Stimulated activated CD4-positive, alpha-beta T cell treated with anti-CD3 and anti-CD28 coated beads, TNF-alpha, amount 100 ng/mL, for 4 hours (primary cell): Measurements from ENCODE around the gene OR2F2.

ENCODE experiments used
- DNase-seq, 3 experiments: peaks; one replicate each; pipeline ENCODE4 v3.0.0-alpha.2; 2020; ENCODE audit warnings: low read depth in 3 of 3

Gene OR2F2

DNA sequence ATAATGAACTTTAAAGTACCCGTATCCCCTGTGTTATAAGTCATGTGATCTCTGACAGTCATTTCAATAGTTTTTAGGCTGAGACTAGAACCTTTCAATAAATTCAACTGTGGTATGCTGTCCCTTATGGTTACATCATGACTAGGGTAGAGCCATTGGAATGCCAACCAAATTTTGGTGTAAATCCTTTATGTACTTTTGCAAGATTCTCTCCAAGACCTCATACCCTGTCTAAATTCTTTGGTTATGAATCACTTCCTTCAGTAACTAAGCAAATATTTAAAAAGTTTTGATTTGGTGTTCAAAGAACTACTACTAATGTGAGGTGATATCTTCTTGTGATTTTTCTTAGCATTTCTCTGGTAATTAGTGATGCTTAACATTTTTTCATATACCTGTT lies 44.3 kb downstream of the OR2F2 start:
- DNase-seq: no peak

DNA sequence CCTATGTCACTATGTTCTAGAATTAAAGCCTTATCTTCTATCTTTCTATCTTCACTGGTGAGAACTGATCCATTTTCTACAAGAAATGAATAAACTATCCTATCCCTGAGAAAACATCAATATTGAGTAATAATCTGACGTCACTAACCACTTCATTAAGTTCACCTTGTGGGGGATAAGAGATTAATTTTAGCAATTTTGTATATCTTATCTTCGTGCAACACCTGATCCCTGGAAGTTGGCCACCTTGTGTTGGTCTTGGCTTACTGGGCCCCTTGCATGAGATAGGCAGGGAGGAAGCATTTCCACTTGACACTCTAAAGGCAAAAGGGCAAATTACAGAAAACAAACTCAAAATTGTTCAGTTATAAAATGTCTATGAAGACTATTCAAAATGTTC lies 45.0 kb downstream of the OR2F2 start:
- no peak for DNase-seq

DNA sequence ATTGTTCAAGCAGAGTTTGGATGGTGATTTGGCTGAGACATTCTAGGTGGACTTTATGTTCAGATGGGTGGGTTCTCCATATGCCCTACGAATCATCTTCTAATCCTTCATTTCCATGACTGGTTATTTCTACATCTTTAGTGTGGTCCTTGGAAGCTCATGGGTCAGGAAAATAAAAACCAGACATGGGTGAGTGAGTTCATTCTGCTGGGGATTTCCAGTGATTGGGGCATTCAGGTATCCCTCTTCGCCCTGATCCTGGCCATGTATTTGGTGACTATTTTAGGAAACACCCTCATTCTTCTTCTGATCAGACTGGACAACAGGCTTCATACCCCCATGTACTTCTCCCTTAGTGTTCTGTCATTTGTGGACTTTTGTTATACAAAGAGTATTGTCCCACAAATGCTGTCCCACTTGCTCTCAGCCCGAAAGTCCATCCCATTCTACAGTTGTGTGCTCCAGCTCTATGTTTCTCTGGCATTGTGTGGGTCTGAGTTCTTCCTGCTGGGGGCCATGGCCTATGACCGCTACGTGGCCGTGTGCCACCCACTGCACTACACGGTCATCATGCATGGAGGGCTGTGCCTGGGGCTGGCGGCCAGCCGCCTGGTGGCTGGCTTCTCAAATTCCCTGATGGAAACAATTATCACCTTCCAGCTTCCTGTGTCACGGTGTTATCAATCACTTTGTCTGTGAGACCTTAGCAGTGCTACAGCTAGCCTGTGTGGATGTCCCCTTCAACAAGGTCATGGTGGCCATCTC lies 45.9 kb downstream of the OR2F2 start:
- DNase-seq: no peak

DNA sequence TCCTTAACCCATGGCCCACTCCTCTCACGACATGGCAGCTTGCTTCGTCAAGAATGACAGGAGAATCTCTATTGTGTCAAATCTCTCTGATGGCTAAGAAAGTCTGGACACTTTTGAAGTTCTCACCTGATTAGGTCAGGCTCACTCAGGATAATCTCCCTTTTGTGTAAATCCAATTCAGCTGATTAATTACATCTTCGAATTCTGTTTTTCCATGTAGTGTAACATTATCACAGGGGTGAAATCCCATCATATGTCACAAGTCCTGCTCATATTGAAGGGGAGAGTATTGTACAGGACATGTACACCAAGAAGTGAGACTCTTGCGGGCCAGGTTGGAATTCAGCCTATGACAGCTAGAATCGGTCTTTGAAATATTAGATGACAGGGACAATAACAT lies 48.9 kb downstream of the OR2F2 start:
- DNase-seq: no peak
